ENCODE measurements around the gene ZG16. TPM values are rescaled to one million over a fixed set of nuclear protein-coding genes. Genes with fewer than 3 reads are reported as not detected.
"Not testable (repeated sequence)": the region's sequence is repeated elsewhere in the genome, so short reads cannot be mapped to it uniquely, and the experiment has no call there.

The ZG16 gene
- total RNA-seq, 1 donor from 2014 or later = not detected

DNA sequence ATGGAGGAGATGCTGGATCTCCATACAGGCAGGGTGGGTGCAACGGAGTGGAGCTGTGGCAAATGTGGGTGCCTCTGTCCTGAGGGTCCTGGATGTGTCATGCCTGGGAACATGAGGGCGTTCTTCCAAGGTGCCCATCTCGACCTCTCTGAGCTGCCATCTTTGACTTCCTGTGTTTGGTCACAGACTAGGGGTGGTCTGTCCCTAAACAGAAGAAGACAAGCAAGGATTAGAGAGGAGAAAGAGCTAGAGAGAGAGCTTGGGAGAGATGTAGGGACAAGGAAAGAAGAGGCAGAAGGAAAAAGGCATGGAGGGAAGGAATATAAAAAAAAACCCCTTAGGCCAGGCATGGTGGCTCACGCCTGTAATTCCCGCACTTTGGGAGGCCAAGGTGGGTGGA lies 3.3 kb upstream of the ZG16 start:
- Mint-ChIP-seq H3K4me3 (ENCODE audit: unreplicated experiment) (no peak overlapping the region), H3K36me3 (ENCODE audit: unreplicated experiment) (no peaks in the 10 kb centered on the region), H3K27me3 (ENCODE audit: unreplicated experiment) (peaks cover 11% of the 10 kb centered on the region), H3K27ac (ENCODE audit: unreplicated experiment) (no peak overlapping the region), H3K4me1 (ENCODE audit: unreplicated experiment) (peaks cover 6% of the 10 kb centered on the region), H3K9me3 (ENCODE audit: unreplicated experiment) (no peaks in the 10 kb centered on the region)
- TF ChIP-seq, protein P1, sequence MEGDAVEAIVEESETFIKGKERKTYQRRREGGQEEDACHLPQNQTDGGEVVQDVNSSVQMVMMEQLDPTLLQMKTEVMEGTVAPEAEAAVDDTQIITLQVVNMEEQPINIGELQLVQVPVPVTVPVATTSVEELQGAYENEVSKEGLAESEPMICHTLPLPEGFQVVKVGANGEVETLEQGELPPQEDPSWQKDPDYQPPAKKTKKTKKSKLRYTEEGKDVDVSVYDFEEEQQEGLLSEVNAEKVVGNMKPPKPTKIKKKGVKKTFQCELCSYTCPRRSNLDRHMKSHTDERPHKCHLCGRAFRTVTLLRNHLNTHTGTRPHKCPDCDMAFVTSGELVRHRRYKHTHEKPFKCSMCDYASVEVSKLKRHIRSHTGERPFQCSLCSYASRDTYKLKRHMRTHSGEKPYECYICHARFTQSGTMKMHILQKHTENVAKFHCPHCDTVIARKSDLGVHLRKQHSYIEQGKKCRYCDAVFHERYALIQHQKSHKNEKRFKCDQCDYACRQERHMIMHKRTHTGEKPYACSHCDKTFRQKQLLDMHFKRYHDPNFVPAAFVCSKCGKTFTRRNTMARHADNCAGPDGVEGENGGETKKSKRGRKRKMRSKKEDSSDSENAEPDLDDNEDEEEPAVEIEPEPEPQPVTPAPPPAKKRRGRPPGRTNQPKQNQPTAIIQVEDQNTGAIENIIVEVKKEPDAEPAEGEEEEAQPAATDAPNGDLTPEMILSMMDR (IDR thresholded peaks at IDR 0.05) = no peak
- DNase-seq (ENCODE audit: extremely low spot score, unreplicated experiment) = no peak

DNA sequence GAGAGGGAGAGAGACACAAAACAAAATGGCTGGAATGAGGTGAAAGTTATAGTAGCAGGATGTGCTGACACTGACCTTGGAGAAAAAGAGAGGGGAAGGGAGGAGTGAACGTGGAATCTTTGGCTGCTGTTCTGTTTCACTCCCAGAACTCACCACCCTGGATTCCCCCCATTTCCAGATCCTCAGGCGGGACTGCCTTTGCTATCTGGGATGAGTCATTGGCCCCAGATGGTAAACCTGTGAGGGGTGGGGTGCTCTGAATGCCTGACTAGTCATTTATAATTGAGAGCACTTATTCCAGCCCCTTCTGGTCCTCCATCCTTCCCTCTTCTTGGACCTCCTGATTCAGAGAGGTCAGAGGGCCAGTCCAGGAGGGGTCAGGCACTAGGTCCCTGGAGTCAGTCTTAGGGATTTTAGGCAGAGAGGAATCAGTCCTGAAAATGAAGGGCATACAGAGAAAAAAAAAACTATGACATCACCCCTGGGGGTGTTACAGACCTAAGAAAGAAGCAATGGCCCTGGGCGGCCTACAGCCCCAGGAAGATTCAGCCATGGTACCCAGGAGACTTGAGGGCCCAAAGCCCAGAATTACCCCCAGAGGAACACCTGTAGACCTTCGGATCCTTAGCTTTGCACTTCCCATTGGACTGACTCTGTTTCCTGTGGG lies 2.2 kb upstream of the ZG16 start:
- no peak overlapping the region for H3K27ac Mint-ChIP-seq (ENCODE audit: unreplicated experiment)
- DNase-seq (ENCODE audit: extremely low spot score, unreplicated experiment) = no peak
- no peaks in the 10 kb centered on the region for H3K9me3 Mint-ChIP-seq (ENCODE audit: unreplicated experiment)
- peaks cover 12% of the 10 kb centered on the region for H3K27me3 Mint-ChIP-seq (ENCODE audit: unreplicated experiment)
- peaks cover 6% of the 10 kb centered on the region for H3K4me1 Mint-ChIP-seq (ENCODE audit: unreplicated experiment)
- TF ChIP-seq, protein P1 (IDR thresholded peaks at IDR 0.05) = no peak
- H3K36me3 Mint-ChIP-seq (ENCODE audit: unreplicated experiment) = no peaks in the 10 kb centered on the region
- H3K4me3 Mint-ChIP-seq (ENCODE audit: unreplicated experiment) = no peak overlapping the region

DNA sequence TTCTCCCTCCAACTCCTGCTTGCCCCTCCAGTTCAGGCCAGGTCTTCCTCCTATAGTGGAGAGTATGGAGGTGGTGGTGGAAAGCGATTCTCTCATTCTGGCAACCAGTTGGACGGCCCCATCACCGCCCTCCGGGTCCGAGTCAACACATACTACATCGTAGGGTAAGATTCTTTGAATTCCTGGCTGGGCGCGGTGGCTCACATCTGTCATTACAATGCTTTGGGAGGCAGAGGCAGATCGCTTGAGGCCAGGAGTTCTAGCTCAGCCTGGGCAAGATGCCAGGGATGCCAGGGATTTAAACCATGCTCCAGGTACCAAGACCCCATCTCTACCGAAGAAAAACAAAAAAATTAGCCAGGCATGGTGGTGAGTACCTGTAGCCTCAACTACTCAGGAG lies 1.4 kb downstream of the ZG16 start:
- no peaks in the 10 kb centered on the region for H3K9me3 Mint-ChIP-seq (ENCODE audit: unreplicated experiment)
- DNase-seq (ENCODE audit: extremely low spot score, unreplicated experiment) = no peak
- no peaks in the 10 kb centered on the region for H3K36me3 Mint-ChIP-seq (ENCODE audit: unreplicated experiment)
- TF ChIP-seq, protein P1 (IDR thresholded peaks at IDR 0.05) = no peak
- H3K4me3 Mint-ChIP-seq (ENCODE audit: unreplicated experiment) = no peak overlapping the region
- no peak overlapping the region for H3K27ac Mint-ChIP-seq (ENCODE audit: unreplicated experiment)
- H3K4me1 Mint-ChIP-seq (ENCODE audit: unreplicated experiment) = peaks cover 6% of the 10 kb centered on the region
- peaks cover 13% of the 10 kb centered on the region for H3K27me3 Mint-ChIP-seq (ENCODE audit: unreplicated experiment)

DNA sequence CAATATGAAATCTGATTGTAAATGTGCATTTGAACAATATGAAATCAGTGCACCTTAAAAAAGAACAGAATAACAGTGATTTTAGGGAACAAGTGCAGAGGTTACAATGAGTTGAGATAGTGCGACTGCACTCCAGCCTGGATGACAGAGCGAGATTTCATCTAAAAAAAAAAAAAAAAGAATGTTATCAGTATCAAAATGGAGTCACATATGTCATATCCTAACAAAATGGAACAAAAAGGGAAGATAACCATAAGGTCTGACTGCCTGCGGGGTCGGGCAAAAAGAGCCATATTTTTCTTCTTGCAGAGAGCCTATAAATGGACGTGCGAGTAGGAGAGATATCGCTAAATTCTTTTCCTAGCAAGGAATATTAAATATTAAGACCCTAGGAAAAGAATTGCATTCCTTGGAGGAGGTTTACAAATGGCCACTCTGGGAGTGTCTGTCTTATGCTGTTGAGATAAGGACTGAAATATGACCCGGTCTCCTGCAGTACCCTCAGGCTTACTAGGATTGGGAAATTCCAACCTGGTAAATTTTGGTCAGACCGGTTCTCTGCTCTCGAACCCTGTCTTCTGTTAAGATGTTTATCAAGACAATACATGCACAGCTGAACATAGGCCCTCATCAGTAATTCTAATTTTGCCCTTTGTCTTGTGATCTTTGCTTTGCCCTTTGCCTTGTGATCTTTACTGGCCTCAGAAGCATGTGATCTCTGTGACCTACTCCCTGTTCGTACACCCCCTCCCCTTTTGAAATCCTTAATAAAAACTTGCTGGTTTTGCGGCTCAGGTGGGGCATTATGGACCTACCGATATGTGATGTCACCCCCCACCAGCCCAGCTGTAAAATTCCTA lies 5.3 kb downstream of the ZG16 start:
- H3K4me3 Mint-ChIP-seq (ENCODE audit: unreplicated experiment); DNase-seq (ENCODE audit: extremely low spot score, unreplicated experiment); H3K27me3 Mint-ChIP-seq (ENCODE audit: unreplicated experiment); H3K27ac Mint-ChIP-seq (ENCODE audit: unreplicated experiment); H3K36me3 Mint-ChIP-seq (ENCODE audit: unreplicated experiment); H3K9me3 Mint-ChIP-seq (ENCODE audit: unreplicated experiment): not testable (repeated sequence)
- peaks cover 13% of the 10 kb centered on the region for H3K4me1 Mint-ChIP-seq (ENCODE audit: unreplicated experiment)

DNA sequence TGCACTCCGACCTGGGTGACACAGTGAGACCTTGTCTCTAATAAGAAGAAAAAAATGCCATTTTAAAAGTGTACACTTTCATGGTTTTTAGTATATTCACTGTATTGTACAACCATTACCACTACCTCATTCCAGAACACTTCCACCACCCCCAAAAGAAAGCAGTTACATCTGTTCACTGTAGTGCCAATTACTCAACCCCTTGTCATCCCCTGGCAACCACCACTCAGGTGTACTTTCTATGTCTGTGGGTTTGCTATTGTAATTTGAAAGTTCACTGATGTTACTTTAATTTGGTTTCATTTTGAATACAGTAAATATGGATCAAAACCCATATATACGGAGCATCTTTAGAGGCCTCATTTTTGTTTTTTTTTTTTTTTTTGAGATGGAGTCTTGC lies 6.1 kb downstream of the ZG16 start:
- no peaks in the 10 kb centered on the region for H3K9me3 Mint-ChIP-seq (ENCODE audit: unreplicated experiment)
- H3K4me1 Mint-ChIP-seq (ENCODE audit: unreplicated experiment) = peaks cover 13% of the 10 kb centered on the region
- H3K27me3 Mint-ChIP-seq (ENCODE audit: unreplicated experiment) = peaks cover 5% of the 10 kb centered on the region
- H3K27ac Mint-ChIP-seq (ENCODE audit: unreplicated experiment) = no peak overlapping the region
- no peak for DNase-seq (ENCODE audit: extremely low spot score, unreplicated experiment)
- H3K36me3 Mint-ChIP-seq (ENCODE audit: unreplicated experiment) = no peaks in the 10 kb centered on the region
- TF ChIP-seq, protein P1 (IDR thresholded peaks at IDR 0.05) = no peak
- H3K4me3 Mint-ChIP-seq (ENCODE audit: unreplicated experiment) = no peak overlapping the region
